HG03025 (cell line): ENCODE results near the gene RNF151.
"Not testable (repeated sequence)": the region's sequence is repeated elsewhere in the genome, so short reads cannot be mapped to it uniquely, and the experiment has no call there.

ENCODE experiments used
- ATAC-seq: cut with Tn5 transposase; IDR thresholded peaks from one replicate; pipeline ENCODE4 v1.9.1; 2021; ENCODE audit warnings: mild to moderate bottlenecking, moderate library complexity; ENCODE audit not compliant: unreplicated experiment, low FRiP score

Gene RNF151

GRCh38 chr16:2004795-2005517 is 38.3 kb downstream of the RNF151 start:
- ATAC-seq = no peak

DNA sequence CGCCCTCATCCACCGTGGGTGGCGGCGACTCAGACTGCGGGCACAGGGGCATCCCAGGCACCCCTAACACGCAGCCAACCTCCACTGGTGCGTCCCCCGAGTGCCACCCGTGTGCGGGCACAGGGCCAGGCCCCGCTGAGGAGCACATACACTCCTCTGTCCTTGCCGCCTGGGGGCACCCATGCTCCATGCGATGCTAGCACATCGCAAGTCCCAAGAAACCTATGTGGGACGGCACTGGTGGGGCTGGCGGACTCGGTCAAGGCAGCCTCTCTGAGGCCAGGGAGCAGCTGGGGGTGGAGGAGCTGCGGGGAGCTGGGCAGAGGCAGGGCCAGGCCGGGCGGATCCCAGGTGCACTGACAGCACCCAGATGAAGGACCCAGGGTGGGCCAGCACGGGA is 39.0 kb downstream of the RNF151 start:
- no peak for ATAC-seq

GRCh38 chr16:2006317-2006716 is 39.7 kb downstream of the RNF151 start:
- no peak for ATAC-seq

GRCh38 chr16:2007081-2007836 is 40.6 kb downstream of the RNF151 start:
- ATAC-seq = no peak

GRCh38 chr16:2008009-2008526 is 41.4 kb downstream of the RNF151 start:
- ATAC-seq = no peak

DNA sequence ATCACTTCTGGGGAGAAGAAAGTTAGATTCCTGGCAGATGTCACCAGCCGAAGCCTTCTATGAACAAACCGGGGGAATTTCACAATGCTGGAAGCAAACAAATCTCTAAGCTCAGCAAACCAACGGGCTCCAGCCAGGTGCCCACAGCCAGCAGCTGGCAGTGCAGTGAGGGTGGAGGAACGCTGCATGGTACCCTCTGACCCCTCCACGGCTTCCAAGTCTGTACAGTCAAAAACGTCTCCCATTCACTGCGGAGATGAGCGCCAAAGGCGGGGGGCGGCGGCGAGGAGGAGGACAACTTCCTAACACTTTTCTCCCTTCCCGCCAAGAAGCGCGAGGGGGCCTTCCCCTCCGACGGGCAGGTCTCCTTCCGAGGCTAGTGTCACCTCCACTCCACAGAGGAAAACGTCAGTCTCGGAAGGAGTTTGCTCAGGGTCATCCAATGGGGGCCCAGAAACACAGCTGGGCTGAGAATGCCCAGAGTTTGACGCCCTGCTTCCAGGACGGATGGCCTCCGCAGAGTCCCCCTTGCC is 42.0 kb downstream of the RNF151 start:
- no peak for ATAC-seq

- ATAC-seq = peak; percentile 31
These were observed 42.6 kb downstream of the RNF151 start for GRCh38 chr16:2009164-2009711.

GRCh38 chr16:2009791-2010510 is 43.3 kb downstream of the RNF151 start, which contains the start of gene ZNF598:
Gene ZNF598, minus strand, starts transcription at chr16:2009821.
- ATAC-seq = peak; percentile 48

- ATAC-seq = not testable (repeated sequence)
These were observed 45.1 kb downstream of the RNF151 start for GRCh38 chr16:2011726-2012125.

DNA sequence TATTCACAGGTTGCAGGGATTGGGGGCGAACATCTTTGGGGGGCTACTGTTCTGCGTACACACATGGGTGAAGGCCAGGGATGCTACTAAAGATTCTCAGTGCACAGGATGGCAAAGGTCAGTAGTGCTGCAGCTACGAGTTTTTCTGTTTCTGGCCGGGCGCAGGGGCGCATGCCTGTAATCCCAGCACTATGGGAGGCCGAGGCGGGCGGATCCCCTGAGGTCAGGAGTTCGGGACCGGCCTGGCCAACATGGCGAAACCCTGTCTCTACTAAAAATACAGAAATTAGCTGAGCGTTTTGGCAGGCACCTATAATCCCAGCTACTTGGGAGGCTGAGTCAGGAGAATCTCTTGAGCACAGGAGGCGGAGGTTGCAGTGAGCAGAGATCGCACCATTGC is 46.9 kb downstream of the RNF151 start:
- ATAC-seq = no peak

DNA sequence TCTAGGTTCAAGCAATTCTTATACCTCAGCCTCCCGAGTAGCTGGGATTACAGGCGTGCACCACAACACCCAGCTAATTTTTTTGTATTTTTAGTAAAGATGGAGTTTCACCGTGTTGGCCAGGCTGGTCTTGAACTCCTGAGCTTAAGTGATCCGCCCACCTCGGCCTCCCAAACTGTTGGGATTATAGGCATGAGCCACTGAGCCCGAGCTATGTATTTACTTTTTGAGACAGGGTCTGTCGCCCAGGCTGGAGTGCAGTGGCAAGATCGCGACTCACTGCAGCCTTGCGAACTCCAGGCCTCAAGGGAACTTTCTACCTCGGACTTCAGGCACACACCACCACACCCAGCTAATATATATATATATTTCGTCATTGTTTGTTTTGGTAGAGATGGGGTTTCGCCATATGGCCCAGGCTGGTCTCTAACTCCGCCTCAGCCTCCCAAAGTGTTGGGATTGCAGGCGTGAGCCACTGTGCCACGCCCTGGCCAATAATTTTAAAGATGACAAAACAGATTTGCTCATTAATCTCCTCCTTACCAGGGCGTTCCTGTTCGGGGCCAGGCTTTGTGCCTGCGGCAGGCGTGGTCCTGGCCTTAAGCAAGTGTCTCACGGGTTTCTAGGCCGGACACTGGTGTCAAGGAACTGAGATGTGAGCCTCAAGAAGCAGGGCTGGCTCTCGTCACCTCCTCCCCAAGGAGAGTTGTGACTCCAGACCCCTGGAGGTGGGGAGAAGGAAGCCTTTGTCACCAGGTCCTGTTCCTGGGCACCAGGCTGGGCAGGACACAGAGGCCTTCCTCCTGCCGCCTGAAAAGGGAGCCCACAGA is 48.7 kb downstream of the RNF151 start:
- ATAC-seq = no peak

DNA sequence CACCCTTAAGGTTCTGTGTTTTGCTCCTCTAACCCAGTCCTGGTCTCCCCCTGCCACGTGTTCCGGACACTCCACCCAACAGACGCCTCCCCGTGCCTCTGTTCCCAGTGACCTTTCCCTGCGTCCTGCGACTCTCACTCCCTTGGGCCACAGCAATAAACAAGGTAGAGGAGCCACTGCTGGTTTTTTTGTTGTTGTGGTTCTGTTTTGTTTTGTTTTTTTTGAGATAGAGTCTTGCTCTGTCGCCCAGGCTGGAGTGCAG is 49.2 kb downstream of the RNF151 start:
- ATAC-seq = no peak

GRCh38 chr16:2016407-2016922 is 49.8 kb downstream of the RNF151 start:
- no peak for ATAC-seq
